Measurements from ENCODE around the gene FAM78A. TPM values are rescaled to one million over a fixed set of nuclear protein-coding genes. Genes with fewer than 3 reads are reported as not detected.

The FAM78A gene
- total RNA-seq, 1 experiment from 2014 or later = 1.3 TPM

- H3K4me1 ChIP-seq (replicated peaks; ENCODE audit: insufficient read depth) = no peaks in the 10 kb centered on the region
- no peak overlapping the region for H3K4me3 ChIP-seq
- POLR2A ChIA-PET (ENCODE audit: unreplicated experiment) = interaction anchor here (0.6 kb wide), 1 partner anchor 1093 kb away, joined by 4 read pairs; no protein-coding TSS in a partner anchor
- H3K9me3 ChIP-seq (ENCODE audit: insufficient read depth, low read depth) = no peaks in the 10 kb centered on the region
- DNase-seq = no peak
- CTCF ChIA-PET = no interaction called here
- no TSS peak for BruUV-seq (replicated peaks)
- no peak overlapping the region for H3K27ac ChIP-seq
- intact Hi-C loops (cut with micrococcal nuclease; ENCODE audit: unreplicated experiment) = loop anchor here (10.0 kb wide), 1 partner anchor 114 kb away; no protein-coding TSS in a partner anchor
- no peaks in the 10 kb centered on the region for H3K79me2 ChIP-seq (ENCODE audit: low read depth)
- H3K27me3 ChIP-seq (ENCODE audit: insufficient read depth, low read depth) = no peaks in the 10 kb centered on the region
- H3K36me3 ChIP-seq (ENCODE audit: low read depth) = peaks cover 6% of the 10 kb centered on the region; the same call in 1 of the 2 replicates
- H2AFZ ChIP-seq = no peak overlapping the region
- no peaks in the 10 kb centered on the region for H3F3A ChIP-seq (ENCODE audit: insufficient read depth, low read depth)
- H3K9me2 ChIP-seq (ENCODE audit: insufficient read depth) = no peaks in the 10 kb centered on the region
- H4K20me1 ChIP-seq (ENCODE audit: insufficient read depth) = 0 out of 2 replicates have a peak, but pooled peaks cover 6% of the 10 kb centered on the region
- no peak for TF ChIP-seq CTCF (conservative IDR thresholded peaks at IDR 0.05)
- no peak for TF ChIP-seq EZH2 (IDR thresholded peaks at IDR 0.05; ENCODE audit: low read depth)
- no peak overlapping the region for H3K4me2 ChIP-seq
Observed at GRCh38 chr9:131220485-131220884, 55.8 kb downstream of the FAM78A start.

DNA sequence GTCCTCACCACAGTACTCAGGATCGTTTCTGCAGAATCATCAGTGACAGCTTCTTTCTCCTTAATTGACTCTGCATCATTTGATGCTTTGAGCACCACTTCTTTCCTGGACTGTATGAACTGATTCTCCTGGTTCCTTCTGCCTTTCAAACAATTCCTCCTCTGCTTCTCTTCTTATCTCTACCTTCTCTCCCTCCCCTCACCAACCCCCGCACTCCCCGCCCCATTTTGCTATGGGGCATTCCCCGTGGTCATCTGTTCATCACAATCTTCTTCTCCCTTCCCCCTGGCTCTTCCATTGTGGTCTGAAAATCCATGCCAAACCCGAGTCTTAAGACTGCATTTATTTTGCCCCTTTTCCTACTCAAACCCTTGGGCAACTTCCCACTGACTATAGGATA is 57.9 kb downstream of the FAM78A start:
- Histone ChIP-seq H3K9me2 (ENCODE audit: insufficient read depth) (no peaks in the 10 kb centered on the region), H4K20me1 (ENCODE audit: insufficient read depth) (no peaks in the 10 kb centered on the region), H3K27ac (no peak overlapping the region), H2AFZ (no peak overlapping the region), H3K4me1 (replicated peaks; ENCODE audit: insufficient read depth) (no peaks in the 10 kb centered on the region), H3K4me3 (no peak overlapping the region), H3K36me3 (ENCODE audit: low read depth) (no peaks in the 10 kb centered on the region; the same call in 1 of the 2 replicates), H3K27me3 (ENCODE audit: insufficient read depth, low read depth) (no peaks in the 10 kb centered on the region), H3K79me2 (ENCODE audit: low read depth) (no peaks in the 10 kb centered on the region), H3F3A (ENCODE audit: insufficient read depth, low read depth) (no peaks in the 10 kb centered on the region), H3K4me2 (no peak overlapping the region), H3K9me3 (ENCODE audit: insufficient read depth, low read depth) (no peaks in the 10 kb centered on the region)
- no peak for DNase-seq
- POLR2A ChIA-PET (ENCODE audit: unreplicated experiment) = interaction anchor here (0.6 kb wide), 1 partner anchor 85 kb away, joined by 8 read pairs; no protein-coding TSS in a partner anchor
- CTCF ChIA-PET = interaction anchor here (0.7 kb wide), 1 partner anchor 102 kb away, joined by 3 read pairs; no protein-coding TSS in a partner anchor
- no TSS peak for BruUV-seq (replicated peaks)
- TF ChIP-seq EZH2 (IDR thresholded peaks at IDR 0.05; ENCODE audit: low read depth) (no peak), CTCF (conservative IDR thresholded peaks at IDR 0.05) (no peak)
- intact Hi-C loops (cut with micrococcal nuclease; ENCODE audit: unreplicated experiment) = no loop called here

DNA sequence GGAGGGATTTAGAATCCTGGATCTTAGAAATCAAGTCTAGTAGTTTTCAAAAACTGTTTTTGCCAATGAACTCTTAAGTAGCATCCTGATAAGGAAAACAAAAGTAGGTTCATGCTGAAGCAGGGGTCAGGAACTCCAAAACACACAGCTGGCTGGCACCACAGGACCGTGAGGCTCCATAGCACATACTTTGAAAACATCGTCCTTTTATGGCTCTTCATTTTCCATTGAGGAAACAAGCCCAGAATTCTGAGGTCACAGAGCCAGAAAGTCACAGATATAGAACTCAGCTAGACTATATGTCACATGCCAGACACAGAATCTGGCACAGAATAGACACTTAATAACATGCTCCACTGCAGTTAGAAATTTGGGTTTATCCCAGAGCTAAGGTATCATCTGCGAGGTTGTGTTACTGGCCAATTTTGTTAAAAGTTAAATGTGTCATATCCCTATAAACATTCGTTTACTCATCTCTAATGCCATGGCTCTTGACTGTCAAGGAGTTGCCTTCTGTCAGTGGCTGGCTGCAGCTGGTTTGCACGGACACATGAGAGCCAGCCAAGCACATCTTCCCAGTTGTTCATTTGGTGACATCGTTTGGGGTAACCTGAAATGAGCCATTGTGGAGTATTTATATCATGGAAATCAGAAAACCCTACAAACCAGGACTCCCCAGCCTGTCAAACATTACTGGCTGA is 58.8 kb downstream of the FAM78A start:
- Histone ChIP-seq H4K20me1 (ENCODE audit: insufficient read depth) (no peaks in the 10 kb centered on the region), H3K27ac (no peak overlapping the region), H3K27me3 (ENCODE audit: insufficient read depth, low read depth) (no peaks in the 10 kb centered on the region), H3K4me3 (no peak overlapping the region), H3K9me2 (ENCODE audit: insufficient read depth) (no peaks in the 10 kb centered on the region), H3K79me2 (ENCODE audit: low read depth) (no peaks in the 10 kb centered on the region), H3K4me1 (replicated peaks; ENCODE audit: insufficient read depth) (no peaks in the 10 kb centered on the region), H3F3A (ENCODE audit: insufficient read depth, low read depth) (no peaks in the 10 kb centered on the region), H3K36me3 (ENCODE audit: low read depth) (no peaks in the 10 kb centered on the region; the same call in 1 of the 2 replicates), H3K9me3 (ENCODE audit: insufficient read depth, low read depth) (no peaks in the 10 kb centered on the region), H2AFZ (no peak overlapping the region), H3K4me2 (no peak overlapping the region)
- TF ChIP-seq EZH2 (IDR thresholded peaks at IDR 0.05; ENCODE audit: low read depth) = no peak
- no peak for TF ChIP-seq CTCF (conservative IDR thresholded peaks at IDR 0.05)
- no peak for DNase-seq
- CTCF ChIA-PET = no interaction called here
- intact Hi-C loops (cut with micrococcal nuclease; ENCODE audit: unreplicated experiment) = no loop called here
- POLR2A ChIA-PET (ENCODE audit: unreplicated experiment) = interaction anchor here (0.6 to 0.7 kb wide), 3 partner anchors 35 to 731 kb away, joined by 5 to 10 read pairs (median 8); no protein-coding TSS in a partner anchor
- BruUV-seq (replicated peaks) = no TSS peak

Data from PC-9 (cell line).